Measurements from ENCODE around the gene HTT.

Gene HTT

GRCh38 chr4:3211866-3212265, 137.4 kb downstream of the HTT start:
- Histone ChIP-seq H3K9me2 (replicated peaks; ENCODE audit: low read depth, low read length) (no peaks in the 10 kb centered on the region), H4K20me1 (ENCODE audit: insufficient read depth, low read length, poor library complexity, severe bottlenecking) (no peaks in the 10 kb centered on the region), H3F3A (ENCODE audit: low read depth) (no peaks in the 10 kb centered on the region), H3K4me3 (ENCODE audit: low read length, poor library complexity, severe bottlenecking) (no peak overlapping the region), H3K9ac (ENCODE audit: low read depth, low read length, poor library complexity, severe bottlenecking) (no peak overlapping the region), H3K79me2 (ENCODE audit: insufficient read depth, low read length) (no peaks in the 10 kb centered on the region), H3K4me1 (ENCODE audit: insufficient read depth, low read length, poor library complexity, severe bottlenecking) (peaks cover 14% of the 10 kb centered on the region), H3K36me3 (ENCODE audit: insufficient read depth, low read length) (peaks cover 73% of the 10 kb centered on the region; the same call in 1 of the 2 replicates), H2AFZ (ENCODE audit: low read length) (no peak overlapping the region), H3K9me3 (ENCODE audit: insufficient read depth, low read depth, low read length) (no peaks in the 10 kb centered on the region), H3K27me3 (ENCODE audit: insufficient read depth, low read length, poor library complexity, severe bottlenecking) (no peaks in the 10 kb centered on the region), H3K4me2 (ENCODE audit: low read depth, low read length, poor library complexity, severe bottlenecking) (no peak overlapping the region)
- TF ChIP-seq CTCF (conservative IDR thresholded peaks at IDR 0.05; ENCODE audit: low read length), result no peak
- no peak for TF ChIP-seq EZH2phosphoT487 (IDR thresholded peaks at IDR 0.05; ENCODE audit: borderline replicate concordance)

DNA sequence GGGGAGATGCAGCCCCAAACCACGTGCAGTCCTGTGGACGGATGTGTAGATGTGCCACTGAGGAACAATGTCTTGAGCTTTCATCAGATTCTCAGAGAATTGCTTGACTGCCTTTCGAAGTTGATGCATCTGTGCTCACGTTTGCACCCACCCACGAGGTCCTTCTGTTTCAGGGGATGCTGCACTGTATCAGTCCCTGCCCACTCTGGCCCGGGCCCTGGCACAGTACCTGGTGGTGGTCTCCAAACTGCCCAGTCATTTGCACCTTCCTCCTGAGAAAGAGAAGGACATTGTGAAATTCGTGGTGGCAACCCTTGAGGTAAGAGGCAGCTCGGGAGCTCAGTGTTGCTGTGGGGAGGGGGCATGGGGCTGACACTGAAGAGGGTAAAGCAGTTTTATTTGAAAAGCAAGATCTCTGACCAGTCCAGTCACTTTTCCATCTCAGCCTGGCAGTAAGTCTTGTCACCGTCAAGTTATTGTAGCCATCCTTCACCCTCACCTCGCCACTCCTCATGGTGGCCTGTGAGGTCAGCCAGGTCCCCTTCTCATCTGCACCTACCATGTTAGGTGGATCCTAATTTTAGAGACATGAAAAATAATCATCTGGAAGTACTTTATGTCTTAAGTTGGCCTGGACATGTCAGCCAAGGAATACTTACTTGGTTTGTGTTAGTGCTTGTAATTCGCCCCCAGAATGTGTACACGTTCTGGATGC, 138.1 kb downstream of the HTT start:
- no peak overlapping the region for H3K4me3 ChIP-seq (ENCODE audit: low read length, poor library complexity, severe bottlenecking)
- no peaks in the 10 kb centered on the region for H4K20me1 ChIP-seq (ENCODE audit: insufficient read depth, low read length, poor library complexity, severe bottlenecking)
- H2AFZ ChIP-seq (ENCODE audit: low read length), result no peak overlapping the region
- no peak overlapping the region for H3K4me2 ChIP-seq (ENCODE audit: low read depth, low read length, poor library complexity, severe bottlenecking)
- H3K36me3 ChIP-seq (ENCODE audit: insufficient read depth, low read length), result peaks cover 70% of the 10 kb centered on the region; the same call in 1 of the 2 replicates
- H3K9me3 ChIP-seq (ENCODE audit: insufficient read depth, low read depth, low read length), result no peaks in the 10 kb centered on the region
- no peaks in the 10 kb centered on the region for H3K79me2 ChIP-seq (ENCODE audit: insufficient read depth, low read length)
- no peaks in the 10 kb centered on the region for H3K27me3 ChIP-seq (ENCODE audit: insufficient read depth, low read length, poor library complexity, severe bottlenecking)
- TF ChIP-seq CTCF (conservative IDR thresholded peaks at IDR 0.05; ENCODE audit: low read length), result no peak
- TF ChIP-seq EZH2phosphoT487 (IDR thresholded peaks at IDR 0.05; ENCODE audit: borderline replicate concordance), result no peak
- H3K9ac ChIP-seq (ENCODE audit: low read depth, low read length, poor library complexity, severe bottlenecking), result no peak overlapping the region
- H3F3A ChIP-seq (ENCODE audit: low read depth), result no peaks in the 10 kb centered on the region
- H3K4me1 ChIP-seq (ENCODE audit: insufficient read depth, low read length, poor library complexity, severe bottlenecking), result peaks cover 7% of the 10 kb centered on the region
- no peaks in the 10 kb centered on the region for H3K9me2 ChIP-seq (replicated peaks; ENCODE audit: low read depth, low read length)

DNA sequence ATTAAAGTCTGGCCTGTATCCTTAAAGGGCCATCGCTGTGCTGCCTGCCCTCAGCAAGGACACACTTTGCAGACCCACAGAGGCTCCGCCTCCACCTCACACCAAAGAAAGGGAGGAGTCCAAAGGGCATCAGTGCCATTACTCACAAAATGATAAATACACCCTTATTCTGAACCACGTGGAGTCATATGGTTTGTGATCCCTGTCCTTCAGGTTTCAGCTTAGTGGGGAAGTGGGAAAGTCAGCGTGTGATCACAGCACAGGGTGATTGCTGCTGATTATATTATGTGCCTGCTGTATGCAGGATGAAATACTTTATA, 138.6 kb downstream of the HTT start:
- Histone ChIP-seq H3K4me3 (ENCODE audit: low read length, poor library complexity, severe bottlenecking) (no peak overlapping the region), H2AFZ (ENCODE audit: low read length) (no peak overlapping the region), H3K4me2 (ENCODE audit: low read depth, low read length, poor library complexity, severe bottlenecking) (no peak overlapping the region), H3F3A (ENCODE audit: low read depth) (no peaks in the 10 kb centered on the region), H3K9ac (ENCODE audit: low read depth, low read length, poor library complexity, severe bottlenecking) (no peak overlapping the region), H3K9me3 (ENCODE audit: insufficient read depth, low read depth, low read length) (no peaks in the 10 kb centered on the region), H3K9me2 (replicated peaks; ENCODE audit: low read depth, low read length) (no peaks in the 10 kb centered on the region), H3K79me2 (ENCODE audit: insufficient read depth, low read length) (no peaks in the 10 kb centered on the region), H3K27me3 (ENCODE audit: insufficient read depth, low read length, poor library complexity, severe bottlenecking) (no peaks in the 10 kb centered on the region), H4K20me1 (ENCODE audit: insufficient read depth, low read length, poor library complexity, severe bottlenecking) (no peaks in the 10 kb centered on the region), H3K36me3 (ENCODE audit: insufficient read depth, low read length) (peaks cover 73% of the 10 kb centered on the region; the same call in 1 of the 2 replicates), H3K4me1 (ENCODE audit: insufficient read depth, low read length, poor library complexity, severe bottlenecking) (peaks cover 2% of the 10 kb centered on the region)
- no peak for TF ChIP-seq CTCF (conservative IDR thresholded peaks at IDR 0.05; ENCODE audit: low read length)
- no peak for TF ChIP-seq EZH2phosphoT487 (IDR thresholded peaks at IDR 0.05; ENCODE audit: borderline replicate concordance)

All from Loucy (cell line).